GM12801 (cell line): ENCODE results near the gene PADI3.

Experiments
- TF ChIP-seq, protein P1 (sequence below): IDR thresholded peaks from one replicate; pipeline ENCODE4 v1.5.1; 2011; ENCODE audit warnings: control low read depth; ENCODE audit not compliant: insufficient read length; ENCODE audit errors: extremely low read depth

The PADI3 gene

DNA sequence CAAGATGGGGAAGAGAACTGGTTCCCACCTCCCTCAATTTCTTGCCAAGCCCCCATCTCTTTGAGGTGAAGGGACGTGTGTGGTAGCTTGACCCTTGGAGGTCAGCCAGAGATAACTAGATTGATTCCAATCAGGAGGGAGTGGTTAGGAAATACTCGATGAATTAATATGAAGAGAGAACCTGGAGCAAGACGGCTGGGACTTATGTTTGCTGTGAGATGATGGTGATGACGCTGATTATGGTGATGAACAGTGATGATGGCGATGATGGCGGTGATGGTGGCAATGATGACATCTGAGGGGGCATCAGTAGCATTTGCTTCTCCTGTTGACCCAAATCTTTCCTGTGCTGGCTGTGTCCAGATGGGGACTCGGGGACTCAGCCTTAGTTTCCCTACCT lies 43.2 kb upstream of the PADI3 start:
- TF ChIP-seq, protein P1, sequence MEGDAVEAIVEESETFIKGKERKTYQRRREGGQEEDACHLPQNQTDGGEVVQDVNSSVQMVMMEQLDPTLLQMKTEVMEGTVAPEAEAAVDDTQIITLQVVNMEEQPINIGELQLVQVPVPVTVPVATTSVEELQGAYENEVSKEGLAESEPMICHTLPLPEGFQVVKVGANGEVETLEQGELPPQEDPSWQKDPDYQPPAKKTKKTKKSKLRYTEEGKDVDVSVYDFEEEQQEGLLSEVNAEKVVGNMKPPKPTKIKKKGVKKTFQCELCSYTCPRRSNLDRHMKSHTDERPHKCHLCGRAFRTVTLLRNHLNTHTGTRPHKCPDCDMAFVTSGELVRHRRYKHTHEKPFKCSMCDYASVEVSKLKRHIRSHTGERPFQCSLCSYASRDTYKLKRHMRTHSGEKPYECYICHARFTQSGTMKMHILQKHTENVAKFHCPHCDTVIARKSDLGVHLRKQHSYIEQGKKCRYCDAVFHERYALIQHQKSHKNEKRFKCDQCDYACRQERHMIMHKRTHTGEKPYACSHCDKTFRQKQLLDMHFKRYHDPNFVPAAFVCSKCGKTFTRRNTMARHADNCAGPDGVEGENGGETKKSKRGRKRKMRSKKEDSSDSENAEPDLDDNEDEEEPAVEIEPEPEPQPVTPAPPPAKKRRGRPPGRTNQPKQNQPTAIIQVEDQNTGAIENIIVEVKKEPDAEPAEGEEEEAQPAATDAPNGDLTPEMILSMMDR: no peak

DNA sequence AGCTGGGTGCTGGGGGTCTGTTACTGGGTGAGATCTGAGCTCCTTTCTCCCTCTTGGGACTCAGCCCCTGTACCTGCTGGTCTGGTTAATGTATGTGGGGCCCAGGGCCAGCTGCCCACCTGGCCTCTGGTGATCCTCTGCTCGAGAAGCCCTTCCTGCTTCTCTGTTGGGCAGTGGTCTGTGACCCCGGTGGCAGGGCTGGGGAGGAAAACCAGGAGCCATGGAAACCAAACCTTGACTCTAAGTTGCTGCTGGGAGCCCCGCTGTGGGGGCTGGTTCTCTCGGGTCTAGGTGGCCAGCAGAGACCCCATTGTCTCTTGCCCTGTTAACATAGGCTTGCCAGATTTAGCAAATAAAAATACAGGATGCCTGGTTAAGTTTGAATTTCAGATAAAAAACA lies 42.7 kb upstream of the PADI3 start:
- TF ChIP-seq, protein P1: no peak

DNA sequence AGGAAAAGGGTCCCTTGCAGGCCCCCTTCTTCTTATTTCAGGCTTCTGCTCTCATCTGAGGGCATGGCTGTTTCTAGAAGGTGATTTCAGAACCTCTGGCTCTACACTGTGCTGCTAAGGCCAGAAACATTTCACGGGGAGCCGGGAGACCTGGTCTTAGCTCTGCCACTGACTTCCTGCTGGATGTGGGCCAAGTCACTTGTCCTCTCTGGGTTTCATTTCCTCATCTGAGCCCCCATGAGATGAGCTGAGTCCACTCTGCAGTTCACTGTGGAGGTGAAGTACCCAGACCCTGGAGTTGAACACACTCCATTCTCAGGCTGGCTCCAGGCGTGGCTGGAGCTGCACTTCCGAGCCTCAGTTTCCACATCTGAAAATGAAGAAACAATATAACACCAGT lies 41.9 kb upstream of the PADI3 start:
- TF ChIP-seq, protein P1: no peak

DNA sequence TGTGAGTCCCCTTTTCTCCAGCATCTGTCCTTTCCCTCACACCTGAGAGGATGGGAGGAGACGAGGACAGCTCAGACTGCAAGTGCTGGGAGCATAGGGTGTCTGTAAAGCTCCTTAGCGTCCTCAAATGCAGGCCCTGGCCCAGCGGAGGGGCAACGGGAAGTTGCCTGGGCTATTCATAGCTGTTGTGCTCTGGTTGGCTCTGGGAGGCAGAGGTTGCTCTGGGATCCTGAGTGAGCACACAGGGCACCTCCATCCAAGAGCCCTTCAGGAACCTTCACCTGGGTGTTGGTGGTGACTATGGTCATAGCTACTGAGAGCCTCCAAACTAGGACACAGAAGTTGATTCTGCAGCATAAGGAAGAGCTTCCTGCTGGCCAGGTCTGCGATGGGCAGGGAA lies 41.4 kb upstream of the PADI3 start:
- TF ChIP-seq, protein P1: no peak

DNA sequence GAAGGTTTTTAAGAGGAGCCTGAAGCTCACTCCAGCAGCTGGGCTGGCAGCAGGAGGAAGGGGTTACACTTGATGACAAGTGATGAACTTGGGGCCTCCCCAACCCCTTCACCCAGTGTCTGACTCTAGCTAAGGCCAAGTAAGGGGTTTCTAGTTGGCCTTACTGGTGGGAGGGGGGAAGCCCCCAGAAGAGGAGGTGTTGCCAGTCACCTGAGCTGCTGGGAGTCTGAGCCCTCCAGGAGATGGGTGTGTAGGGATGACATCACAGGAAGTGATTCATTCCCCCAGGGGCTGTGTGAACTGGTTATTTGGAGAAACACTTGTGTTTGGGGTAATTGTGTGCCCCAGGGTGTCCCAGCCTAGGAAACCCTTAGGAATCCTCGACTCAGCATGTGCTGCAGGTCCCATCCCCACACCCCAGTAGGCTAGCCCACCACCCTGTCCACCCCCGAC lies 40.9 kb upstream of the PADI3 start:
- TF ChIP-seq, protein P1: no peak

DNA sequence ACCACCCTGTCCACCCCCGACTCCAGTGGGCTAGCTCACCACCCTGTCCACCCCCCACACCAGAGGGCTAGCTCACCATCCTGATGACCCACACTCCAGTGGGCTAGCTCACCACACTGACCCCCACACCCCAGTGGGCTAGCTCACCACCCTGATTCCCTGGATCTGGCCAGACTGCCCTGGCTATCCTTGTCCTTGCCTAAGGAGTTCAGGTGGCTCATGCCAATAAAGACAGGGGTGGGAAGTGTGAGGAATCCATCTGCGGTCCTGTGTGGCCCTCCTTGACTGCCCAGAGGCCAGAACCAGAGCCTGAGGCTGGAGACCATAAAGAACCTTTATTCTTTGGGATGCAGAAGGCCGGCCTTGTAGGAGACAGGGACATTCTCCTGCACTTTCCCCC lies 40.4 kb upstream of the PADI3 start:
- TF ChIP-seq, protein P1: no peak

DNA sequence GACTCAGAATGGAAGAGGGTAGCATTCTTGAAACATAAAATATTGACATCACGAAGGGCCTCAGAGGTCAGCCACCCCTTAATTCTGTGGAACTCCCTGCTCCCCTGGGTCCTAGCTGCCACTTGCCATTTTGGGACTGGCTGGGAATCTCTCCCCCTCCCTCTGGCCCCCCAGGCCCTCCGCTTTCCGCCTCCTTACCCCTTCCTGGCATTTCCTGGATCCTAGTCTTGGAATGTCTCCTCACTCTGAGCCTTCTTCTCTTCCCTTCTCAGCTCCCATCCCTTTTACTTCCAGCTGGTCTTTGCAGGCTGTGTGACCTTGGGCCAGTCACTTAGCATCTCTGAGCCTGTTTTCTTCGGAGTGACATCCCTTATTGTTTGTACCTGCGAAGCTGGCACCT lies 39.5 kb upstream of the PADI3 start:
- TF ChIP-seq, protein P1: no peak

DNA sequence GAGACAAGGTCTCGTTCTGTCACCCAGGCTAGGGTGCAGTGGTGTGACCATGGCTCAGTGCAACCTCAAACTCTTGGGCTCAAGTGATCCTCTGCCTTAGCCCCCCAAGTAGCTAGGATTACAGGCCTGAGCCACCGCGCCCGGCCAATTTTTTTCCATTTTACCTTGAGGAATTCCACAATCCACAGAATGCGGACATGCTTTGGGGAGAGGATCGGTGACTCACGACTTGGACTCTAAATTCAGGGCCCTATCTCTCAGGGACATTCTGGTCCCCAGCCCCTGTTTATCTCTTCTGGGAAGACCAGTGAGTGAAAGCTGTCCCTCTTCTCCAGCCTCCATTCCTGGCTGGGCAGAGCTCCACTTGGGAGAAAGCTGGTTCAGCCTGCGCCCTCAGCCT lies 38.7 kb upstream of the PADI3 start:
- TF ChIP-seq, protein P1: no peak
